Gastroesophageal sphincter (tissue), 4 donors: Measurements from ENCODE around the gene USP15. TPM values are rescaled to one million over a fixed set of nuclear protein-coding genes. Genes with fewer than 3 reads are reported as not detected.

Experiments used
- ATAC-seq: fragments of 150-250 bp; one replicate; pipeline ENCODE4 v1.9.1; 2016; ENCODE audit warnings: mild to moderate bottlenecking, moderate library complexity
- H3K27ac ChIP-seq, 4 donors: fragments of 200-600 bp; sonication (generic) in 3 of 4; 1 replicate in 3 of 4; 2 replicates in 1 of 4; pipeline ENCODE4 v1.5.1; 2016 to 2019
- H3K27me3 ChIP-seq: fragments of 200-600 bp; sonication (generic); one replicate; pipeline ENCODE4 v1.5.1; 2019
- H3K36me3 ChIP-seq, 2 donors: fragments of 200-600 bp; sonication (generic); one replicate each; pipeline ENCODE4 v1.5.1; 2019; ENCODE audit warnings: control low read depth in 1 of 2
- H3K4me1 ChIP-seq, 3 donors: fragments of 200-600 bp; sonication (generic); 1 replicate in 2 of 3; 2 replicates in 1 of 3; pipeline ENCODE4 v1.5.1; 2016 to 2019; ENCODE audit warnings: control low read depth in 2 of 3
- H3K4me3 ChIP-seq, 2 donors: fragments of 200-600 bp; sonication (generic); one replicate each; pipeline ENCODE4 v1.5.1; 2019; ENCODE audit warnings: mild to moderate bottlenecking in 1 of 2, moderate library complexity in 1 of 2
- H3K9me3 ChIP-seq, 3 donors: fragments of 200-600 bp; sonication (generic); one replicate each; pipeline ENCODE4 v1.5.1; 2017 to 2019; ENCODE audit warnings: control low read depth in 2 of 3
- CTCF ChIP-seq, 4 experiments: fragments of 200-600 bp in 2 of 4; fragments of 450-650 bp in 2 of 4; sonication (generic) in 1 of 4; IDR thresholded peaks; one replicate each; pipeline ENCODE4 v1.5.1; 2017 to 2019; ENCODE audit warnings: antibody characterized with exemption in 4 of 4, mild to moderate bottlenecking in 2 of 4, moderate library complexity in 2 of 4
- EP300 ChIP-seq: sonication (generic); formaldehyde crosslinking; IDR thresholded peaks from one replicate; pipeline ENCODE4 v1.6.1; 2017; ENCODE audit warnings: antibody characterized with exemption, mild to moderate bottlenecking
- POLR2A ChIP-seq, 2 donors: fragments of 450-650 bp; IDR thresholded peaks; one replicate each; pipeline ENCODE4 v1.6.1; 2017; ENCODE audit warnings: antibody characterized with exemption in 2 of 2, mild to moderate bottlenecking in 2 of 2, moderate library complexity in 1 of 2
- POLR2AphosphoS5 ChIP-seq: sonication (generic); formaldehyde crosslinking; IDR thresholded peaks from one replicate; pipeline ENCODE4 v1.6.1; 2017; ENCODE audit warnings: antibody characterized with exemption
- WGBS, 2 donors: methylation state at CpG; one replicate each; pipeline ENCODE4 v1.1.5; 2018; ENCODE audit warnings: low coverage in 1 of 2; 5-methylcytosine and 5-hydroxymethylcytosine counted together
- total RNA-seq, 4 donors: library from RNA; depleted of rRNA; stranded (reverse); fragments of >200 nt; gene quantifications; one replicate each; pipeline ENCODE4 v1.1.0, GENCODE V29; 2016

USP15 gene
- total RNA-seq, 4 donors from 2014 or later, result 33.6 to 84.8 (median 70.0) TPM

- peaks cover 0 to 37% of the 10 kb centered on the region in 2 donors for H3K36me3 ChIP-seq
- WGBS, 2 donors, result 83 to 95% methylated on average over 2 of the region's 2 CpGs
- no peaks in the 10 kb centered on the region for H3K4me1 ChIP-seq
- no peak overlapping the region for H3K27ac ChIP-seq
- no peaks in the 10 kb centered on the region for H3K9me3 ChIP-seq
- ATAC-seq, result no peak
- H3K4me3 ChIP-seq, result no peak overlapping the region
- no peaks in the 10 kb centered on the region for H3K27me3 ChIP-seq
- TF ChIP-seq CTCF (IDR thresholded peaks at IDR 0.05) (no peak), POLR2AphosphoS5 (no peak), POLR2A (IDR thresholded peaks at IDR 0.05) (no peak), EP300 (no peak)
Observed at GRCh38 chr12:62382526-62382925, 122.3 kb downstream of the USP15 start.

- H3K4me3 ChIP-seq, result no peak overlapping the region
- ATAC-seq, result no peak
- no peaks in the 10 kb centered on the region for H3K9me3 ChIP-seq
- no peaks in the 10 kb centered on the region for H3K4me1 ChIP-seq
- TF ChIP-seq POLR2A (IDR thresholded peaks at IDR 0.05), result no peak
- TF ChIP-seq EP300, result no peak
- TF ChIP-seq CTCF (IDR thresholded peaks at IDR 0.05), result no peak
- no peak for TF ChIP-seq POLR2AphosphoS5
- WGBS, 2 donors, result 24 to 37% methylated on average over 4 of the region's 4 CpGs
- no peaks in the 10 kb centered on the region for H3K27me3 ChIP-seq
- no peak overlapping the region for H3K27ac ChIP-seq
- peaks cover 4 to 93% of the 10 kb centered on the region in 2 donors for H3K36me3 ChIP-seq
Observed at GRCh38 chr12:62396750-62397149, 136.5 kb downstream of the USP15 start.

GRCh38 chr12:62400135-62400534, 139.9 kb downstream of the USP15 start:
- H3K27ac ChIP-seq, result no peak overlapping the region
- WGBS, 2 donors, result 91 to 93% methylated on average over 2 of the region's 2 CpGs
- H3K4me3 ChIP-seq, result no peak overlapping the region
- no peaks in the 10 kb centered on the region for H3K27me3 ChIP-seq
- no peak for ATAC-seq
- H3K4me1 ChIP-seq, result no peaks in the 10 kb centered on the region
- TF ChIP-seq POLR2A (IDR thresholded peaks at IDR 0.05) (no peak), CTCF (IDR thresholded peaks at IDR 0.05) (no peak), POLR2AphosphoS5 (no peak)
- H3K36me3 ChIP-seq, result peaks cover 7 to 93% of the 10 kb centered on the region in 2 donors
- no peaks in the 10 kb centered on the region for H3K9me3 ChIP-seq

GRCh38 chr12:62401631-62402030, 141.4 kb downstream of the USP15 start:
- peaks cover 7 to 84% of the 10 kb centered on the region in 2 donors for H3K36me3 ChIP-seq
- H3K27me3 ChIP-seq, result no peaks in the 10 kb centered on the region
- no peak overlapping the region for H3K27ac ChIP-seq
- no peaks in the 10 kb centered on the region for H3K4me1 ChIP-seq
- no peak overlapping the region for H3K4me3 ChIP-seq
- TF ChIP-seq POLR2AphosphoS5 (no peak), CTCF (IDR thresholded peaks at IDR 0.05) (no peak), POLR2A (IDR thresholded peaks at IDR 0.05) (no peak), EP300 (no peak)
- WGBS, 2 donors, result 50 to 74% methylated on average over 1 to 3 of the region's 3 CpGs
- H3K9me3 ChIP-seq, result no peaks in the 10 kb centered on the region
- no peak for ATAC-seq

- Histone ChIP-seq H3K27me3 (no peaks in the 10 kb centered on the region), H3K4me3 (no peak overlapping the region), H3K36me3 (peaks cover 5 to 72% of the 10 kb centered on the region in 2 donors), H3K4me1 (no peaks in the 10 kb centered on the region), H3K27ac (no peak overlapping the region), H3K9me3 (no peaks in the 10 kb centered on the region)
- TF ChIP-seq POLR2A (IDR thresholded peaks at IDR 0.05) (no peak), CTCF (IDR thresholded peaks at IDR 0.05) (no peak), EP300 (no peak), POLR2AphosphoS5 (no peak)
- no peak for ATAC-seq
Observed at GRCh38 chr12:62403031-62403430, 142.8 kb downstream of the USP15 start.
